CD4-positive, alpha-beta T cell treated with Interleukin-4 for 1 hour (primary cell): ENCODE results near the gene EVX1.

ENCODE experiments used
- DNase-seq, 2 donors: peaks; one replicate each; pipeline ENCODE4 v3.0.0-alpha.2; 2020 to 2022

Gene EVX1

DNA sequence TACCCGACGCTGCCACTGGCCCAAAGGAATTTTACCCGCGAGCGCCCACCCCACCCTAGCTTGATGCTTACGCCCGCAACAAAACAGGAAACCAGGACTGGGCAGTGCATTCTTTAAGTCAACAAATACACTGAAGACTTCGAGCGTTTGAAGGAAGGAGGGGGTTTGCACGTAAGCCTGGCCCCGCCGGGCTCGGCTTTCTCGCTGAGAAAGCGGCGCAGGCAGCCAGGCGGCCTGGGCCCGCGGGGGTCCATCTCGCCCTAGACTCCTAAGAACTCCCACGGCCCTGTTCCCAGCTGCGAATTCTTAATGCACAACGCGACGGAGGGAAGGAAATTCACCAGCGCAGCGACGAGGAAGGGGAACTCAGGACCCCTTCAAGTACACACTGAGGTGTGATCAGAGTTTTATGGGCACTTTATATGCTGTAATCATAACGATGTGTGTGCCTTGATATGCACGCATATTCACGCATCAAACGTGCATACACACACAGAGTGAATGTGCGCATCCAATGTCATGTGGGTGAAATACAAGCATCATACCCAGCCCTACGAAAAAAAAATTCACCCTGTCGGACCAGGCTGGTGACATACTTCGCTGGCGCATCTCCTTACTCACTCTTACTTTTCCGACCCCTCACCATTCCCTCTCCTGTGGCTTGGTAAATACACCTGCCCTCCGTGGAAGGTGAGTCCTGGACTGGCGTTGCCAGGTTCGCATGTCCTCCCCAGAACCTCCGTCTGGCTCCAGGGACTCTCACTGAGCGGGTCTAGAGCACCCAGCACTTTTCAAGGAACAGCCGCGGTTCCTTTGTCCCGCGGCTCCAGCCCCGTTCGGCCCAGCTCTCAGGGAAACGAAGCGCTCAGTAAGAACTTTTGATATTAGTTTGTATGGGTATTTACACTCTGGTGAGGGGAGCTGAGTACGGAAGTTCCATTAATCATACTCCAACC, 37.0 kb upstream of the EVX1 start:
- no peak for DNase-seq

DNA sequence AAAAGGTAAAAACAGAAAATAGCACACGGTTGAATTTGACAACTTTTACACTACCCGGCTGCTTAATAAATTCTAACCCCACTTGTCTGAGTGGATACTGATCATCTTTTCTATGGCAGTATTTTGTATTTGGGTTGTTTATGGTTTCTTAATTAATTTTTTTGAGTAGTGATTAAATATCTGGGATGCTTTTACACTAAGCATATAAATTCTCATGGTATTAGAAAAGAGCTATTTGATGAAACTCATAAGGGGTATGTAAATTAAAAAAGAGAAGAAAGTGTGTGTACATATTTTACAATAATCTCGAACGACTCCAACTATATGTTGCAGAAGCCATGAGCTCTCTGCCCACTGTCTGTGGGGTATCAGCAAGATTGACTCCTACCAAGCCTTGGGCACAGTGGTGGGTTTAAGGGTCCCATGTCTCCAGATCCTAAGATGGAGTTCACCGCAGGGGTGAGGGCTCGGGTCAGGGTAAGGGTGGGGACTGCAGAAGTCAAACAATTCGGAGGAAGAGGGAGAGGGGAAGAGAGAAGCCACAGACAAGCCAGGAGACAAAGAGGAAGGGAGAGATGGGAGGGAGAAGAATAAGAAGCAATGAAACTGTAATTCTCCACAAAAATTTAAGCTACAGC, 35.1 kb upstream of the EVX1 start:
- no peak for DNase-seq

DNA sequence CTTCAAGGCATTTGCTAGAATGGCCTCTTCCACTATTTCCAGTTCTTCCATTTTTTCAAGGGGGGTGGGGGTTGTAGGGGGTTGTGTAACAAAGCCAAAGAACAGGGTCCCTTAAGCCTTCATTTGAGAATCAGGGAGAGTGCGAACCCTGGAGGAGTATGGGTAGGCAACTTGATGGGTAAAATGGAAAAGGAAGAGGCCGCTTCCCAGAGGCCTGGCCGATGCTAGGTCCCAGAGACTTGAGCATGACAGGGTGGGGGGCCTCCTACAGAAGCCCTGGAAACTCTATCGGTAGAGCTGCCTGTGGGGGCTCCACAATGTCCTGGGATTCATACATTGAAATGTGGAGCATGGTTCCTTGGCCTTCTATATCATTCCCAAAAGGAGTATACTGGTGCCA, 33.6 kb upstream of the EVX1 start:
- DNase-seq: no peak

DNA sequence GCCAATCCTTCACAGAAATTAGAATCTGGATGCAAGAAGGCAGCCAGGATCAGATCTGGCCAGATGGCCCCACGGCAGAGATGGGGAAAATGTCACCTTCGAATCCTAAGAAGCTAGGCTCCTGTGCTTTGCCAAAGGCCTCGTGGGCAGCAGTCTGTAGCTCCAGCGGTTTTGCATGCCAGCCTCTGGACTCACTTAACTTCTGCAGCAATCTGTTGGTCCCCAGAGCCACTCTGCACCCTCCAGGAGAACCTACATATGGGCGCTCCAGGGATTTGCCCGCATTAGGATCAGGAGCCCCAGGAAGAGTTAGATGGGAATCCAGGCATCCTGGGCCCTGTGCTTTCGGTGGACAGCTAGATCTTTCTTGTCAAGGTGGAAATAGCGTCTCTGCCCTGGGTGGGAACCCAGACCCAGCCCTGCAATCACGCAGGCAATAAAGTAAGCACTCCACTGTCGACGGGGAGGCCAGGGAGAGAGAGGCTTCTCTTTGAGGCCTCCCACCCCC, 32.6 kb upstream of the EVX1 start:
- no peak for DNase-seq

DNA sequence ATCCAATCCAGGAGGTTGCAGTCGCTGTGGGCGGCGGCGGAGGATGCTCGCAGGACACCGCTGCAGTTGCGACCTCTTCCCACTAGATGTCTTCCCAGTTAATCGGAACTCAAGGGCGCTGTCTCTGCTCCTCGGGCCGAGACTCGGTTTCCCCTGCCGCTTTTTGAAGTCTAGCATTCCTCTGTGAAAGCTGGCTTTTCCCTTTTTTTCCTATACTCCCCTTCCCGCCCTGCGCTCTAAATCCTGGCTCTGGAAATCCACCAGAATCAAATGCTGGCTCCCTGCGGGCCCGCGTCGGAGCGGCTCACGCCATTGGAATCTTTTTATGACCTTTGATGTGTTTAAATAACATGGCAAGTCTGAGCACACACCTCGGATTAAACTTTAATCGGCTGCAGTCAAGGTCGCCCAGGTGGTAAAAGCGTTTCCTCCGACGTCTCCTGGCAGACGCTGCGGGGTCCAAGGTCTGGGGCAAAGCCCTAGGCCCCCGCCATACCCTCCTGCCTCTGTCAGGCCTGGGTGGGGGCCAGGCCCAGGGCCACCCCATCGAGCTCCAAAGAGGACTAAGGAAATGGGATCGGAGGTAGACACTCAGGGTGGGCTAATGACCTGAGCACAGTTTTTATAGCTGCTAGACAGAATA, 32.0 kb upstream of the EVX1 start:
- DNase-seq: no peak

DNA sequence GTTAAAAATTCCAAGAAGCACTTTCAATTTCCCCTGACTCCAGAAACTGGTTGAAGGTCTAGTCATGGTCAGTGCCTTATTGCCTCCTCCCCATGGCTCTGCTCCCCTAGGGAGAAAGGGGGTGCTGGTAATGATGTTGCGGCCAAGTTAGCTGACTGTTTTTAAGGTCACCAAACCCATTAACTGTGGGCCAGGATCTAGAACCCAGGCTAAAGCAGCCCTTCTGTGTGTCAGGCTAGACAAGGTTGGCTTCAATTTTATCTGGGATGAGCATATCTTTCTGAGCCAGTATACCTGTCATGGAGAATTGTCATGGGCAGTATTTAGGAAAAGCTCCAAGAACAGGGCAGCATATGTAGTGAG, 31.5 kb upstream of the EVX1 start:
- no peak for DNase-seq

DNA sequence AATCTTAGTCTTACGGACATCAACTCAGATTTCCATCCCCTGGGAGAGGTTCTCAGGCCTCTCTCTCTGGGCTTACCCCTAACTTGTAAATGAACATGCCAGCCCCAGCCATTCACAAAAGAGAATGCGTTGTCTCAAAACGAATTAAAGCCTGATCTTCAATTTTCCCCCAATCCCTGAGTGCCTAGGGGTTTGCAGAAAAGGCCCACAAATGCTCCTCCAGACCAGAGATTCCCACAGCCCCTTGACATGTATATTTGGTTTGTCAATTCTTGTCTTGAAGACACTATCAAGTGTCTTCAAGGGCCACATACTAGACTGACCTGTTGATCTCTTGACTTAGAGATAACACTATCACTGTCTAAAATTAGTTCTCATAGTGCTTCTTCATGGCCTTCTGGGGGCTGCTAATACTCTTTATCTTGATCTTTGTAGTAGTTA, 30.8 kb upstream of the EVX1 start:
- no peak for DNase-seq

DNA sequence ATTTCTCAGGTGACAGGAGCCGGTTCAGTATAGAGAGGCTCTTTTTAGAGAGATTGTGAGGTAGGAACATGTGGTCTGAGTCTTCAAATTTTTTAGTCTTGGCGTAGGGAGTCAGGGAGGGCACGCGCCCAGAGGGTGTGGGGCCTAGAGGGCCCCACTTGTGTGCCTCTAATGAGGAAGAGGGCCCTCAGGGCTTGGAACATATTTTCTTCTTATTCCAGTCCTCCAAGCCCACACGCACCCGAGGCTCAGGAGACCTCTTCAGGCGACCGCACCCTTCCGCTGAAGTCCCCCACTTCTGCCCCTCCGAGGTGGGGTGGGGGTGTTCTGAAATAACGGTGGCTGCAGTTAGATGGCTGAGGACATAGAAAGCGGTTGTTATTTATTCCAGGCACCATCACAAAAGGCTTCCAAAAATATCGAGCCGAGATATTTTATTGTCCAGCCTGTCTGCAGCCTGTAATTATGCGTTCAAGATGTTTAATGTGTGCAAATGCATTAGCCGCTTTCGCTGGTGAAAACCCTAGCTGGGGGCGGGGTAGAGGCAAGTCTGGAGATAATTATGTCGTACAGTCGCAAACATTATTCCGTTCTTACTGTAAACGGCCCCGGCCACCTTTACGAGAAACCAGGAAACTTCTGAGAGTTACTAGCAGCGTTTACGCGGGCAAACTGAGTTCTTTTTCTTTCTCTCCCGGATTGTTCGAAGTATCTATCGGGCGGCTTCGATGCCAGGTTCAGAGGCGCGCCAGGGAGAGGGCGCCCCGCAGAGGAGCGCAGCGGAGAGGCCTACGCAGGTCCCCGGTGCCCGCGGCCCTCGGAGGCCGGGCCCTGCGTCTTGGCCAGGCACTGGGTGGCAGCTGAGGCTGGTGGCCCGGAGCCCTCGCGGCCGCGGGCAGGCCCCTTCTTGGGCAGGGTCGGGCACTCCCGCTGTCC, 29.8 kb upstream of the EVX1 start:
- no peak for DNase-seq

DNA sequence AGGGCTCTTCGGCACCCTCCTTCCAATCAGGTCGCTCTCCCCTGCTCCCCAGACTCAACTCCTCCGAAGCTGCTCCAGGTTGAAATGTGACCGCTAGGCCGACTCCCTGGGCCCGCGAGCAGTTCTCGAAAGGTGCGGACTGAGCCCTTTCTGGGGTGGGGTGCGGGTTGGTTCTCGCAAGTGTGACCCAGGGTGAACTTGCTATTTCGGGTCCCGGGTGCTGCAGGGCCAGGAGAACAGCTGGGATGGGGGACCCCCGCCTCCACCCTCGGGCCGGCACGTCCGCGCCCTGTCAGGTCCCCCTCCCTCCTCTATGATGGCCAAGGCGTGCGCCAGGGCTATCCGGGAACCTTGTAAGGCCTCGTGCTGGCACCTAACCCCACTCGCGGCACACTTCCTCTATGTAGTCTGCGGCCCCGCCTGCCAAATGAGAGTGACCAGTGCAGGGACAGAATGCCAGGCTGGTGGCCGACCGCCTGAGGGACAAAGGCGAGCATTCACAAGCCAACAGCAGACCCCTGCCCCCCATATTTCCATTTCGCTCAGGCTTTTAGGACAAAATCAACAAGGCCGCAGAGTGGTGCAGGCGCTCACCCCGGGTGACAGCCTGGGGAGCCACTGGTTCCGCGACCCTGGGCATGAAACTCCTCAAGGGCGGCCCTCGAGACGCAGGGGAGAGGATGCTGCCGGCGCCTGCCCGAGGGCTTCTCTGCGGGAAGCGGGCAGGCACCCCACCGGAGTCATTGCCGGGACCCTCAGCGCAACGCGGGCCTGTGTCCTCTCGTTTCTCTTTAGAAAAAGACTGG, 29.0 kb upstream of the EVX1 start:
- no peak for DNase-seq

DNA sequence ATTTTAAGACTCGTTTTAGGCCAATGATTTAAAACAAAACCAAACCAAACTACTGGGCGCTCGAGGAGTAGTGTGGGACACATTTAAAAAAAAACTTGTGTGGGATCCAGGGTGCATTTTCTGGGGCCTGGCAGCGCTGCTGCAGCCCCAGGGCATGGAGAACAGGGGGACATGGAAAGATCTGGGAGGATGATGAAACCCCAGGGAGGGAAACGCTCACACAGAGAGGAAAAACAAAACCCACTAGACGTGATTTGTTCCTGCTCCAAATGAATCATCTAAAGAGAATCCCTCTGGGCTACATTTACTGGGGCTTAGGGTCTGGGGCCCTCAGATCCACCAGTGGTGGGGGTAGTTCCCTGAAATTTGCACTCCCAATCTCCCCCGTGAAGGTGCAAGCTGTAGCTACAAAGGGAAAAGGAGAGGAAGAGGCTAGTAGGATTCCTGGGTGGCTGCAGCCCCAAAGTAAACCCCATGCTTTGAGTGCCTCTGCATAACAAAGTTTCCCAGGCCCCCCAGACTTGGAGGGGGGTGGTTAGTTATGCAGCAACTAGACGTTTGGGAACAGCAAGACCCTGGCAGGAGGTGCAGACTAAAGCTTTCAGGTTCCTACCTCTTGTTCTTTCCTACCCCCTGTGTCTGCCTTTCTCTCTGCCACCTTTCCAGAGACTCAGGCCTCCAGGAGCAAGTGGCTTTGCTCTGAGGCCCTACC, 28.2 kb upstream of the EVX1 start:
- no peak for DNase-seq

DNA sequence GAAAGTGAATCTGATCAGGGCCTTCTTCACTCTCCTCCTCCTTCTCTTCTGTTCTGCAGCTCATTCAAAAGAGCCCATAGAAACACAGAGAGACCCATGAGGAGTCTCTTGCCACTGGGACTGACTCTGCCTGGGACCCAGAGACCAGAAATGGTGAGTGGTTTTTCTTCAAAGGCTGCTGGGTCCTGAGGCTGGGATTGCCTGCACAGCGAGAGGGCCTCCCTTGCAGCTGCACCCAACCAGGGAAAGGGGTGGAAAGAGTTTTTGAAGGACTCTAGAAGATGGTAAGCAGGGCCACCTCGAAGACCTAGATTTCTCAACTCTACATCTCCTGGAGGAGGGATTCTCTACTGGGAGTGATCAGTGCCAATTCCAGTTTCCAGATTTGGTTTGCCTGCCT, 27.2 kb upstream of the EVX1 start:
- no peak for DNase-seq

DNA sequence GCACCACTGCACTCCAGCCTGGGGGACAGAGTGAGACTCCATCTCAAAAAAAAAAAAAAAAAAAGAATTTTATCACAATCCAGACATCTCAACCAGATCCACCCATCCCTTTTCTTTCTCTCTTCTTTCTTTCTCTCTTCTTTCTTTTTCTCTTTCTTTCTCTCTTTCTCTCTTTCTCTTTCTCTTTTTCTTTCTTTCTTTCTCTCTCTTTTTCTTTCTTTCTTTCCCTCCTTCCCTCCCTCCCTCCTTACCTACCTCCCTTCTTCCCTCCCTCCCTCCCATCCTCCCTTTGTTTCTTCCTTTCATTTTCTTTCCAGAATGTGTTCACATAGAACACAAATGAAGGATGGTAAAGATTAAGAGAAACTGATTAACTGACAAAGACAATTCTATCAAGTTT, 24.7 kb upstream of the EVX1 start:
- no peak for DNase-seq

DNA sequence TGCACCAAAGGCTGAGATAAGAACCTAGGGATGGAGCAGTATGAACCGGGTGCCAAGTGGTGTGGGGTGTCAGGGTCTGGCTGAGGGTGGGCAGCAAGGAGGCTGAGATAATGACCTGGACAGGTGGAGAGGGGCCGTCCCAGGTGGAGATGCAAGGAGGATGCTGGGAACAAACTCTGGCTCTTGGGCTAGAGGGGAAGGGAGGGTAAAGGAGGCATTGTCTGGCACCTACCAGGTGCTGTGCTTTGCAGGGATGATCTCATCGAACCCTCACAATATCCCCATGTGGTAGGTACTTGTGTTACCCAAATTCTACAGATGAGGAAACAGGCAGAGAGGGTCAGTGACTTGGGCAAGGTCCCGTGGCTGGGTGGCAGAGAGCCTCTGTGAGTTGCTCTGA, 22.8 kb upstream of the EVX1 start:
- DNase-seq: no peak

DNA sequence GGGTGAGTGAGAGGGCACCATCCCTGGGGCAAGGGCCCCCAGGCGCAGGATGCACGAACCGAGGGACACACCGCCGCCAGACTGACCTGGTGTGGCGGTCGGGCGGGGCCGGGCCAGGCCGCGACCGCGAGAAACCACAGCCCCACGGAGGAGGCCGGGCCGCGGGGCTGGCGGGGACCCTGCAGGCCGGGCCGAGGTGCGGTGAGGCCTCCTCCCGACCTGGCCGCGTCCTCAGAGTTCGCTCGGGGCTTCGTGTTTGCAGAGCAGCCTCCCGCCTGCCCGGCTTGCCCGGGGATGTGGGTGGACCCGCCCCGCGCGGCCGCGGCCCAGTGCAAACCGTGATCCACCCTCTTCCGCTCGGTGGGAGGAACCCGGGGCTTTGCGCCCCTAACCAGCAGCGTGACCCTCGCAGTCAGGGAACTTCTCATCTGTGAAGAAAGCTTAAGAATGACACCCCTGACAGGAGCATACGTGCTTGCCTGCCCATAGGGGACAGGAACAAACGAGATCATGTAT, 22.1 kb upstream of the EVX1 start:
- DNase-seq: no peak

DNA sequence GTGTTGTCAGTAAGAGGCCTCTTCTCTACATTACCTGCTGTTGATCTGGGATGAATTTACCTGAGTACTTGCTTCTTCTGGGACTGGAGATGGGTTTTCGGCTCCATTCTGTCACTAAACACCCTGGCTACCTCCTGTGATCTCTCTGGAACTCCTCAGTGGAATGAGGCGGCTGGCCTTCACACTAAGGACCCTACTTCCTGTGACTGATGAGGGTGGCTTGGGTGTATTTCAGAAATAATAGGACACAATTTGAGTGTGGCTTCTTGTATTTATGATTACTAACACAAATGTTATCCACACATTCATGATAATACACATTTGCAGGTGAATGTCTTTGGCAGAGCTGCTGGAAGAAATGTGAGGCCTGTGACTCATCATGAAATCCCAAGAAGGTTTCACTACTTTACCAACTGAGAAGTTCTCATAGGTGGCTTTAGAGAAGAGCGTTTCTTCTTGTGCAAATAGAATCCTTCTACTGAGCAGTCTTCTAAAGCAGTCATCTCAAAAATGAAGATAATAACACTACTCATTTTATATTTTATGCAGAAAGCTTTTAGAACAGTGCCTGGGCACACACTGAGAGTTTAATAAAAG, 21.3 kb upstream of the EVX1 start:
- DNase-seq: no peak

DNA sequence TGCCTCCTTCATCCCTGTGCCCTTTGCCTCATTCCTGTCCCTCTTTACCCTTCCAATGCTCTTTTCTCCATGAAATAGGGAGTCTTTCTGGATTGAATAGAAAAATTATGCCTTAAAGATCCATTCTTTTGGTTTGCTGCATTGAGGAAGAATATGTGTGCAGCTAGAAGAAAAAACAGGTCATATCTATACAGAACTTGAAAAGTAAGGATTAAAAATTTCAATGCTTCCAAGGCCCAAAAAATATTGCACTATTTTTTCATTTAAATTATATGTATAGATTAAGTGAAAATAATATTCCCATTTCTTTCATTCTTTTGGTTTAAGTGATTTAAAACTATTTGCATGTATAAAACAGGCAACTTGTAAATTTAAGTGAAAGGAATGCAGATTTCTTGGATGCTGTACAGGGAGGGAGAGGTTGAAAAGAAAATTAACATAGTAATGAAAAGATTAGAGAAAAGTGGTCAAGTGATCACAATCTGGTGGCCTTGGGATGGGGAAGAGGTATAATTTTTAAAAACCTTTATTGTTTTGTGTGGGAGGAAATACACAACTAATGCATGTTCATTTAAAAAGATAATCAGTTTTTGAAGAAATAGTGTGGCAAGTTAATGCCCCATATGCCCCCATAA, 18.5 kb upstream of the EVX1 start:
- no peak for DNase-seq

DNA sequence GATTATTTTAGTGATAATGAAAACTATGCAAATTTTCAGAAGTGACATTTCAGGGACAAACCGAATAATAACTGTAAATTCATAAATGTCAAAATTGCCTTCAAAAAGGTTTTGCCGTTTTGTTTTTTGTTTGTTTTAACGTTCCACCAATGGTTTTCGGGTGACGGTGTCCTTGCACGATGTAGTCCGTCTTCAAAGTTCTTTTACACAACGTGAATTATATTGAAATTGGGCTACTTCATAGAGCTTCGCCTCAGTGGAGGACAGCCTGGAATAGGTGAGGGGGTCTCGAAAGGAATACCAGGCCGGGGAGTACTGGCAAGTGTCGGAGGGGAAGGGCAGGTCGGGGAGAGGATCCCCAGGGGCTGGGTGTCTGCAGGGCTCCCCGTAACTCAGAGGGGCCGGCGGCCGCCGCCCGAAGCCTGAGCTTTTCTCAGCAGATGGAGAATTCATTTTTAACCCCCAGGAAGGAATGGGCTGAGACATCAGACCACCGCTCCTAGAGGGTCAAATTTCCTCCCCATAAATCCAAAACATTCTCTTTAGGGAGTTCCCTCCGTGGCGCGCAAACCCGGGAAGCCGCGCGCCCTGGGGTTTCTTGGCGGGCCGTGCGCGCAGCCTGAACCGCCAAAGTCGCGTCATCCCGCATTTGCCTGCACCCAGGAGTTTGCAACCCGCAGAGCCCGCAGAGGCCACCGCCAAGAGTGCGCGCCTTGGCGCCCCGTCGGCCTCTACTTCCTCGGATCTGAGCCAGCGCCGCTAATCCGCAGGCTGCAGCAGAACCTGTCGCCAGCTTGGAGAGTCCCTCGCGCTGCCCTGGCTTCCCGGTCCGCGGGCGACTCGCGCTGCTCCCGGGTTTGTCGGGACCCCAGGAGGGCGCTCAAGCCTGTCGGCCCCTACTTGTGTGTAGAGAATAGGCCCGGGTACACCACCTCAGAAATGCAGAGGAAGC, 17.3 kb upstream of the EVX1 start:
- DNase-seq: no peak

DNA sequence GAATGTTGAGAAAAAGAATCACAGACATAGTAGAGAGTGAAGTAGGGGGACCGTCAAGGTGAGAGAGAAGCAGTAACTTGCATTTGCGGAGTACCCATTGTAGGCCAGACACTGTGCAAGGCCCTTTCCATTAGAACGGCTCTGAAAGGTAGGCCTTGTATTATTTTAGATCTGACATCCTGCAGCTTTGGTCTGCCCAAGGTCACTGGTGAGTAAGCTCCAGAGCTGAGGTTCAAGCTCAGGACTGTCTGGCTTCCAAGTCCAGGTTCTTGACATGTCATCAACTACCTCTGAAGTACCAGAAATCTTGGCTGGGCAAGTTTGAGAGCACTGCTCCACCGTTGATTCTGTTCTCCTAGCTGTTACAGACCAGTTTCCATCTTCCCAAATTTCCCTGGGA, 13.2 kb upstream of the EVX1 start:
- no peak for DNase-seq
